Muscle of back (tissue), 11 donors: ENCODE measurements around the gene PRKAG2. TPM values are rescaled to one million over a fixed set of nuclear protein-coding genes. Genes with fewer than 3 reads are reported as not detected.
A peak's percentile ranks its signal among the peaks of the same experiment; 100 is the strongest.

ENCODE experiments used
- DNase-seq, 3 donors: peaks; one replicate each; pipeline versions ENCODE4 v3.0.0 to v3.0.0-alpha.2; 2013
- polyA plus RNA-seq, 10 donors: library from polyadenylated mRNA; unstranded; fragments of 120-200 nt; gene quantifications; one replicate each; pipeline ENCODE4 v1.2.1, GENCODE V29; 2013; ENCODE audit not compliant: insufficient read length in 10 of 10

The PRKAG2 gene
- polyA plus RNA-seq, 10 donors: 11.5 to 17.2 (median 15.0) TPM

- DNase-seq: peak; percentile 99 to 100 (median 100)
Measured at GRCh38 chr7:151519765-151520418, 357.0 kb downstream of the PRKAG2 start, which contains the start of gene RHEB. TSS of gene RHEB (minus strand) at chr7:151519895. CDS start at chr7:151519511, 384 bp downstream.

GRCh38 chr7:151518947-151519764, 357.8 kb downstream of the PRKAG2 start:
- peak in 2 of 3 donors; percentile 37 to 80 for DNase-seq

- DNase-seq: peak in 2 of 3 donors; percentile 52 to 73
Measured at GRCh38 chr7:151518105-151518946, 358.6 kb downstream of the PRKAG2 start.

GRCh38 chr7:151517601-151518104, 359.3 kb downstream of the PRKAG2 start:
- no peak for DNase-seq

- DNase-seq: no peak
Measured at GRCh38 chr7:151515276-151515565, 361.7 kb downstream of the PRKAG2 start.

- DNase-seq: no peak
Measured at GRCh38 chr7:151514461-151515275, 362.2 kb downstream of the PRKAG2 start.

- no peak for DNase-seq
Measured at GRCh38 chr7:151513133-151513532, 363.8 kb downstream of the PRKAG2 start.

- DNase-seq: peak in 1 of 3 donors; percentile 37
Measured at GRCh38 chr7:151512353-151512752, 364.6 kb downstream of the PRKAG2 start.

GRCh38 chr7:151511946-151512345, 365.0 kb downstream of the PRKAG2 start:
- no peak for DNase-seq

- DNase-seq: no peak
Measured at GRCh38 chr7:151511270-151511669, 365.6 kb downstream of the PRKAG2 start.

- no peak for DNase-seq
Measured at GRCh38 chr7:151509670-151510333, 367.1 kb downstream of the PRKAG2 start.

- DNase-seq: no peak
Measured at GRCh38 chr7:151508991-151509390, 367.9 kb downstream of the PRKAG2 start.

- no peak for DNase-seq
Measured at GRCh38 chr7:151507806-151508205, 369.1 kb downstream of the PRKAG2 start.

- DNase-seq: no peak
Measured at GRCh38 chr7:151506901-151507382, 370.0 kb downstream of the PRKAG2 start.

Other genes starting within 250 kb of the PRKAG2 start
- not detected for gene GALNTL5, start 79.3 kb upstream of the PRKAG2 start, polyA plus RNA-seq
- gene GALNT11, start 148.6 kb upstream of the PRKAG2 start, polyA plus RNA-seq: 10 to 100 TPM; 26.9 to 43.7 (median 32.5) TPM